Astrocyte (in vitro differentiated cells and primary cell): ENCODE measurements around the gene OR2F1. TPM values are rescaled to one million over a fixed set of nuclear protein-coding genes. Genes with fewer than 3 reads are reported as not detected.

Experiments used
- DNase-seq: peaks from one replicate; pipeline ENCODE4 v3.0.0-alpha.2; 2010; ENCODE audit warnings: low read depth
- FAIRE-seq: peaks from 2 replicates; lab custom pipeline; 2011; peaks lifted over from hg19 to GRCh38; lab: Jason Lieb, UNC
- H2AFZ ChIP-seq: 2 replicates; pipeline ENCODE4 v1.6.0; 2012; ENCODE audit warnings: low read depth, low read length, inconsistent platforms
- H3K27ac ChIP-seq: 2 replicates; pipeline ENCODE4 v1.5.1; 2011; ENCODE audit warnings: low read depth, low read length, inconsistent platforms
- H3K27me3 ChIP-seq: 2 replicates; pipeline ENCODE4 v1.6.0; 2011; ENCODE audit warnings: low read length, inconsistent platforms; ENCODE audit not compliant: insufficient read depth
- H3K36me3 ChIP-seq: 2 replicates; pipeline ENCODE4 v1.5.1; 2011; ENCODE audit warnings: low read length, inconsistent platforms; ENCODE audit not compliant: insufficient read depth
- H3K4me1 ChIP-seq: 2 replicates; pipeline ENCODE4 v1.5.1; 2011; ENCODE audit warnings: low read length, inconsistent platforms; ENCODE audit not compliant: insufficient read depth
- H3K4me2 ChIP-seq: 2 replicates; pipeline ENCODE4 v1.6.0; 2012; ENCODE audit warnings: low read length, inconsistent platforms
- H3K4me3 ChIP-seq: 2 replicates; pipeline ENCODE4 v1.5.1; 2011; ENCODE audit warnings: low read depth, mild to moderate bottlenecking, low read length, inconsistent platforms; ENCODE audit not compliant: insufficient read depth
- H3K79me2 ChIP-seq: 2 replicates; pipeline ENCODE4 v1.6.0; 2012; ENCODE audit warnings: mild to moderate bottlenecking, low read length, inconsistent platforms; ENCODE audit not compliant: insufficient read depth
- H3K9ac ChIP-seq: 2 replicates; pipeline ENCODE4 v1.6.0; 2012; ENCODE audit warnings: mild to moderate bottlenecking, low read length, inconsistent platforms
- H3K9me3 ChIP-seq: 2 replicates; pipeline ENCODE4 v1.5.1; 2012; ENCODE audit warnings: low read depth, mild to moderate bottlenecking, low read length, inconsistent platforms; ENCODE audit not compliant: insufficient read depth
- H4K20me1 ChIP-seq: 2 replicates; pipeline ENCODE4 v1.6.0; 2012; ENCODE audit warnings: low read length, inconsistent platforms; ENCODE audit not compliant: insufficient read depth
- H3K27ac Mint-ChIP-seq: one replicate; pipeline ENCODE4 v1.8.0; 2021; ENCODE audit warnings: mild to moderate bottlenecking, mixed read lengths; ENCODE audit not compliant: unreplicated experiment
- H3K27me3 Mint-ChIP-seq: one replicate; pipeline ENCODE4 v1.8.0; 2021; ENCODE audit warnings: low read depth, mixed read lengths; ENCODE audit not compliant: unreplicated experiment
- H3K36me3 Mint-ChIP-seq: one replicate; pipeline ENCODE4 v1.8.0; 2021; ENCODE audit warnings: low read depth, mixed read lengths; ENCODE audit not compliant: unreplicated experiment
- H3K4me1 Mint-ChIP-seq: one replicate; pipeline ENCODE4 v1.8.0; 2021; ENCODE audit warnings: low read depth, mixed read lengths; ENCODE audit not compliant: unreplicated experiment
- H3K4me3 Mint-ChIP-seq: one replicate; pipeline ENCODE4 v1.8.0; 2021; ENCODE audit warnings: mild to moderate bottlenecking, moderate library complexity, mixed read lengths; ENCODE audit not compliant: unreplicated experiment
- H3K9me3 Mint-ChIP-seq: one replicate; pipeline ENCODE4 v1.8.0; 2021; ENCODE audit warnings: mild to moderate bottlenecking, mixed read lengths; ENCODE audit not compliant: unreplicated experiment
- CTCF ChIP-seq: IDR thresholded peaks from 2 replicates; pipeline ENCODE4 v1.5.1; 2011; ENCODE audit warnings: low read depth, mild to moderate bottlenecking, inconsistent platforms, low read length, moderate library complexity; ENCODE audit not compliant: insufficient read depth
- EZH2 ChIP-seq: IDR thresholded peaks from 2 replicates; pipeline ENCODE4 v1.6.1; 2012; ENCODE audit warnings: mild to moderate bottlenecking, low read length, inconsistent platforms; ENCODE audit not compliant: insufficient read depth
- total RNA-seq: library from RNA; stranded (reverse); gene quantifications from 2 replicates; pipeline ENCODE4 v1.2.1, GENCODE V29; 2021

Gene OR2F1
- total RNA-seq, 1 donor from 2014 or later: not detected

GRCh38 chr7:143906895-143907294, 47.7 kb upstream of the OR2F1 start:
- no peaks in the 10 kb centered on the region for H3K9me3 Mint-ChIP-seq
- Histone ChIP-seq H3K4me1 (no peaks in the 10 kb centered on the region), H3K4me2 (no peak overlapping the region), H3K9ac (no peak overlapping the region), H3K9me3 (no peaks in the 10 kb centered on the region), H3K4me3 (no peak overlapping the region), H3K79me2 (no peaks in the 10 kb centered on the region), H2AFZ (no peak overlapping the region), H4K20me1 (no peaks in the 10 kb centered on the region), H3K27me3 (no peaks in the 10 kb centered on the region), H3K36me3 (no peaks in the 10 kb centered on the region), H3K27ac (no peak overlapping the region)
- peaks cover 7% of the 10 kb centered on the region for H3K27me3 Mint-ChIP-seq
- DNase-seq (no peak), FAIRE-seq (no peak)
- H3K4me3 Mint-ChIP-seq: no peak overlapping the region
- peaks cover 10% of the 10 kb centered on the region for H3K4me1 Mint-ChIP-seq
- peaks cover 1% of the 10 kb centered on the region for H3K36me3 Mint-ChIP-seq
- H3K27ac Mint-ChIP-seq: no peak overlapping the region
- TF ChIP-seq EZH2 (no peak), CTCF (no peak)

- no peaks in the 10 kb centered on the region for H3K27me3 ChIP-seq
- no peak overlapping the region for H3K27ac ChIP-seq
- DNase-seq: no peak
- Mint-ChIP-seq H3K4me3 (no peak overlapping the region), H3K9me3 (no peaks in the 10 kb centered on the region), H3K27ac (no peak overlapping the region), H3K36me3 (peaks cover 1% of the 10 kb centered on the region), H3K27me3 (peaks cover 7% of the 10 kb centered on the region), H3K4me1 (peaks cover 10% of the 10 kb centered on the region)
- H3K4me3 ChIP-seq: no peak overlapping the region
- H3K9ac ChIP-seq: no peak overlapping the region
- no peaks in the 10 kb centered on the region for H3K36me3 ChIP-seq
- no peak for FAIRE-seq
- H3K9me3 ChIP-seq: no peaks in the 10 kb centered on the region
- H4K20me1 ChIP-seq: no peaks in the 10 kb centered on the region
- no peak for TF ChIP-seq EZH2
- TF ChIP-seq CTCF: no peak
- no peak overlapping the region for H2AFZ ChIP-seq
- no peaks in the 10 kb centered on the region for H3K4me1 ChIP-seq
- H3K79me2 ChIP-seq: no peaks in the 10 kb centered on the region
- H3K4me2 ChIP-seq: no peak overlapping the region
Observed at GRCh38 chr7:143908120-143908519, 46.5 kb upstream of the OR2F1 start.

GRCh38 chr7:143909863-143910262, 44.8 kb upstream of the OR2F1 start:
- DNase-seq (no peak), FAIRE-seq (no peak)
- H3K9me3 ChIP-seq: no peaks in the 10 kb centered on the region
- no peak overlapping the region for H3K4me2 ChIP-seq
- H3K27me3 Mint-ChIP-seq: peaks cover 7% of the 10 kb centered on the region
- H3K4me1 ChIP-seq: no peaks in the 10 kb centered on the region
- H3K4me3 Mint-ChIP-seq: no peak overlapping the region
- peaks cover 1% of the 10 kb centered on the region for H3K36me3 Mint-ChIP-seq
- H2AFZ ChIP-seq: no peak overlapping the region
- no peak overlapping the region for H3K4me3 ChIP-seq
- no peaks in the 10 kb centered on the region for H4K20me1 ChIP-seq
- TF ChIP-seq EZH2 (no peak), CTCF (no peak)
- H3K27ac ChIP-seq: no peak overlapping the region
- no peaks in the 10 kb centered on the region for H3K36me3 ChIP-seq
- no peak overlapping the region for H3K27ac Mint-ChIP-seq
- H3K4me1 Mint-ChIP-seq: peaks cover 10% of the 10 kb centered on the region
- no peaks in the 10 kb centered on the region for H3K27me3 ChIP-seq
- H3K9ac ChIP-seq: no peak overlapping the region
- H3K9me3 Mint-ChIP-seq: no peaks in the 10 kb centered on the region
- H3K79me2 ChIP-seq: no peaks in the 10 kb centered on the region
